ENCODE measurements around the gene AMPH. TPM values are rescaled to one million over a fixed set of nuclear protein-coding genes. Genes with fewer than 3 reads are reported as not detected.

Gene AMPH
- total RNA-seq, 3 donors from 2014 or later (not counting 1 experiment from before 2014, with no cell fraction given) = 0.18 TPM; not detected in 2

DNA sequence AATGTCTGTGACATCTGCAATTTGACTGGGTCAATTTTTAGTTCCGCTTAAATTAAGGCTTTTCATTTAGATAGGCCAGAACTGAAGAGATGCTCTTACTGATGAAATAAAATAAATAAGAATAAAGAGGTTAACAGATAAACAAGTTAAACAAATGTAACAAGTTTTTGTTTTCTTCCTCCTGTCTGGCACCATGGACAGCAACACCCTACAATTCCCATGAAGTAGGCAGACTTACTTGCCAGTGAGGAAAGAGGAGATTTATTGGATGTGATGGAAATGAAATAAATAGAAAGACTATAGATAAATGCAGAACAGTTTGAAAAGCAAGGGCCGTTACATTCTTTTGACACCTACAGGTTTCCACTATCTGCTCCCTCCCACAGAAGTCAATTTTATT lies 118.5 kb downstream of the AMPH start:
- Mint-ChIP-seq H3K27me3 (ENCODE audit: low read depth in 2 of 2) (peaks cover 9 to 16% of the 10 kb centered on the region in 2 donors), H3K9me3 (peaks cover 2 to 13% of the 10 kb centered on the region in 2 donors), H3K27ac (no peak overlapping the region), H3K4me3 (no peak overlapping the region), H3K36me3 (no peaks in the 10 kb centered on the region), H3K4me1 (peaks cover 0 to 6% of the 10 kb centered on the region in 2 donors)
- TF ChIP-seq CTCF (IDR thresholded peaks at IDR 0.05) = no peak
- Histone ChIP-seq H3K36me3 (ENCODE audit: control insufficient read depth, insufficient read depth, low read length) (no peaks in the 10 kb centered on the region), H3K9me3 (ENCODE audit: control insufficient read depth, insufficient read depth, low read length) (peaks cover 11% of the 10 kb centered on the region), H3K4me1 (ENCODE audit: control insufficient read depth, insufficient read depth, low read length) (no peaks in the 10 kb centered on the region), H3K27ac (ENCODE audit: low read length) (no peak overlapping the region), H3K27me3 (ENCODE audit: control insufficient read depth, insufficient read depth, low read length) (no peaks in the 10 kb centered on the region), H3K4me3 (ENCODE audit: low read length) (no peak overlapping the region)
- no peak for DNase-seq
- 76% methylated on average over 2 of the region's 2 CpGs for WGBS (ENCODE audit: insufficient coverage)
- intact Hi-C loops (cut with micrococcal nuclease) = no loop called here
- ATAC-seq = no peak

DNA sequence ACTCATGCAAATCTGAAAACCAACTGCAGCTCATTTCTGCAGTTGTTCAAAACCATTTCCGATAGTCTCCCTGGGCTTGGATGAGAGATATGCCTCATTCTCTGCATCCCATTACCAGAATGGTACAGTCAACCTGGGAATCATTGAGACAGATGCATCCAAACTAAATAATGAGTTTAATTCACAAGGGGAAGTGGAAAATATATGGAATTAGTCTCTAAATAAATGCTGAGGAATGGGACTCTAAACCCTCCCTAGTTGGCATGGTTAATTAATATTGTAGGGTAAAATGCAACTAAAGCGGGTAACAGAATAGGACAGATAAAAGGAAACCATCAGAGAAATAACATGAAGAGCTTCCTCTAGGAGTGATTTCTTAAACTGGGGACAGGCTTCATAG lies 118.9 kb downstream of the AMPH start:
- H3K4me1 Mint-ChIP-seq = peaks cover 0 to 6% of the 10 kb centered on the region in 2 donors
- H3K36me3 ChIP-seq (ENCODE audit: control insufficient read depth, insufficient read depth, low read length) = no peaks in the 10 kb centered on the region
- H3K27me3 Mint-ChIP-seq (ENCODE audit: low read depth in 2 of 2) = peaks cover 9 to 16% of the 10 kb centered on the region in 2 donors
- no peaks in the 10 kb centered on the region for H3K27me3 ChIP-seq (ENCODE audit: control insufficient read depth, insufficient read depth, low read length)
- ATAC-seq = no peak
- no peak overlapping the region for H3K27ac ChIP-seq (ENCODE audit: low read length)
- H3K9me3 ChIP-seq (ENCODE audit: control insufficient read depth, insufficient read depth, low read length) = peaks cover 11% of the 10 kb centered on the region
- intact Hi-C loops (cut with micrococcal nuclease) = no loop called here
- no peaks in the 10 kb centered on the region for H3K4me1 ChIP-seq (ENCODE audit: control insufficient read depth, insufficient read depth, low read length)
- TF ChIP-seq CTCF (IDR thresholded peaks at IDR 0.05) = no peak
- DNase-seq = no peak
- H3K4me3 ChIP-seq (ENCODE audit: low read length) = no peak overlapping the region
- no peak overlapping the region for H3K4me3 Mint-ChIP-seq
- no peaks in the 10 kb centered on the region for H3K36me3 Mint-ChIP-seq
- H3K9me3 Mint-ChIP-seq = peaks cover 2 to 13% of the 10 kb centered on the region in 2 donors
- no peak overlapping the region for H3K27ac Mint-ChIP-seq
- 100% methylated on average over 2 of the region's 2 CpGs for WGBS (ENCODE audit: insufficient coverage)

GRCh38 chr7:38507384-38507783 lies 123.8 kb downstream of the AMPH start:
- Mint-ChIP-seq H3K27me3 (ENCODE audit: low read depth in 2 of 2) (peaks cover 16 to 48% of the 10 kb centered on the region in 2 donors), H3K36me3 (no peaks in the 10 kb centered on the region), H3K4me1 (peaks cover 0 to 6% of the 10 kb centered on the region in 2 donors), H3K27ac (no peak overlapping the region), H3K9me3 (no peaks in the 10 kb centered on the region), H3K4me3 (no peak overlapping the region)
- ATAC-seq = no peak
- no peak for DNase-seq
- Histone ChIP-seq H3K36me3 (ENCODE audit: control insufficient read depth, insufficient read depth, low read length) (no peaks in the 10 kb centered on the region), H3K27me3 (ENCODE audit: control insufficient read depth, insufficient read depth, low read length) (no peaks in the 10 kb centered on the region), H3K4me1 (ENCODE audit: control insufficient read depth, insufficient read depth, low read length) (no peaks in the 10 kb centered on the region), H3K27ac (ENCODE audit: low read length) (no peak overlapping the region), H3K9me3 (ENCODE audit: control insufficient read depth, insufficient read depth, low read length) (no peaks in the 10 kb centered on the region), H3K4me3 (ENCODE audit: low read length) (no peak overlapping the region)
- no peak for TF ChIP-seq CTCF (IDR thresholded peaks at IDR 0.05)
- 87% methylated on average over 2 of the region's 2 CpGs for WGBS (ENCODE audit: insufficient coverage)
- intact Hi-C loops (cut with micrococcal nuclease) = no loop called here

GRCh38 chr7:38506756-38507155 lies 124.4 kb downstream of the AMPH start:
- ATAC-seq (no peak), DNase-seq (no peak)
- no peak overlapping the region for H3K27ac ChIP-seq (ENCODE audit: low read length)
- no peaks in the 10 kb centered on the region for H3K36me3 ChIP-seq (ENCODE audit: control insufficient read depth, insufficient read depth, low read length)
- no peaks in the 10 kb centered on the region for H3K36me3 Mint-ChIP-seq
- no peaks in the 10 kb centered on the region for H3K27me3 ChIP-seq (ENCODE audit: control insufficient read depth, insufficient read depth, low read length)
- peaks cover 14 to 42% of the 10 kb centered on the region in 2 donors for H3K27me3 Mint-ChIP-seq (ENCODE audit: low read depth in 2 of 2)
- 92% methylated on average over 3 of the region's 3 CpGs for WGBS (ENCODE audit: insufficient coverage)
- H3K4me3 Mint-ChIP-seq = no peak overlapping the region
- intact Hi-C loops (cut with micrococcal nuclease) = no loop called here
- H3K9me3 ChIP-seq (ENCODE audit: control insufficient read depth, insufficient read depth, low read length) = no peaks in the 10 kb centered on the region
- no peaks in the 10 kb centered on the region for H3K4me1 ChIP-seq (ENCODE audit: control insufficient read depth, insufficient read depth, low read length)
- H3K9me3 Mint-ChIP-seq = no peaks in the 10 kb centered on the region
- peaks cover 0 to 6% of the 10 kb centered on the region in 2 donors for H3K4me1 Mint-ChIP-seq
- TF ChIP-seq CTCF (IDR thresholded peaks at IDR 0.05) = no peak
- H3K27ac Mint-ChIP-seq = no peak overlapping the region
- no peak overlapping the region for H3K4me3 ChIP-seq (ENCODE audit: low read length)

All from natural killer cell (primary cell).